ENCODE results near the gene MTMR8.
"Not testable (repeated sequence)": the region's sequence is repeated elsewhere in the genome, so short reads cannot be mapped to it uniquely, and the experiment has no call there.

MTMR8 gene

DNA sequence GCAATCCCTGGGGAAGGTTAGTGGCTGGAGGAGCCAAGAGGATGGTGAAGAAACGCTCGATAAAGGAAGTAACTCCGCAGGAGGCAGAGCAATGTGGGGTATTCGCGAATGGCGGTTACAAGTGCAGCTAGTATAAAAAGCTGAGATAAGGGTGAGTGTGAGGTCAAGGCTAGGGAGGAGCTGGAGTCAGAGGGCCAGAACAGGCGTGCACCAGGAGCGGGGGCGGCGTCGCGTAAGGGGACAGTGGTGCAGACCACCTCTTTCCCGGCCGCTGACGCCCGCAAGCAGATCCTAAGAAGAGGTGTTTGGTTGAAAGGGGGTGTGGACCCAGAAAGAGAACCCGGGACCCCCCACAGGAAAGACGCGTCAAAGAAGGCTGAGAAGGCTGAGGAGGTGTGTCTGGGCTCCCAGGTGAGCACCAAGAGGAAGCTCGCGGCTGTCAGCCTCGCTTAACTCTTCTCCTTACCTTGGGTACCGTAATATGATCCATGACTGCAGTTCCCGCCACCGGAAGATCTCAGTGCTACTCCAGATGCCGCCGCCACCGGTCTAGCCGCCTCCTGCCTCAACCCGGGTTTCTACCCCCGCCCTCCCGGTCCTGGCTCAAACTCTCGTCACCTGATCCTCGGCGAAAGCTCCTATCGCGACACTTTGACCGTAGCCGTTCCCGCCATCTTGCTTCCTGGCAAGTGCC is at the start of gene MTMR8:
TSS of gene MTMR8 (minus strand) at position 579 of the 694 bp plus-strand sequence. CDS start at position 490, 89 bp downstream.
- peaks cover 21% of the 10 kb centered on the region for H3K4me1 Mint-ChIP-seq
- peak within 1 kb of the TSS; percentile 91 for H3K4me3 Mint-ChIP-seq

DNA sequence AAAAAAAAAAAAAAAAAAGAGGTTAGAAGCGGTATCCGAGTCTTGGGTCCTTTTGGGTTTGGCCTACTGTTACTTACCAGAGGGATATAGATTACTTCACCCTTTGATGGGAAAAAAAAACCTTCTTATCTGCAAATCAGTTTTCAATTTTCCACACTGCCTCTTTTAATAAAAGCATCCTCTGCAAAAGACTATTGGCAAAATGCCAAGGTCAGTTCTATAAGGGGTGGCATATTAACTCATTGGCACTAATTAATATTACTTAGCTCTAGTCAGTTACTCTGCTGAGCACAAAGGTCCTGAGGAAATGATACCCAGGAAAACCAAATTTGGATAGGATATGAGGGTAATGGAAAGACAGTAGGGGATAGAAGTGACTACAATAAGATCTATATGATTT is 44.3 kb upstream of the MTMR8 start:
- Mint-ChIP-seq H3K4me3 (no peak overlapping the region), H3K4me1 (peaks cover 9% of the 10 kb centered on the region), H3K27ac (no peak overlapping the region), H3K9me3 (peaks cover 8% of the 10 kb centered on the region), H3K27me3 (no peaks in the 10 kb centered on the region), H3K36me3 (no peaks in the 10 kb centered on the region)
- no peak for ATAC-seq

More for the DNA sequence above, at the start of gene MTMR8:
- Mint-ChIP-seq H3K27ac (peak within 1 kb of the TSS; percentile 89), H3K9me3 (no peaks in the 10 kb centered on the region), H3K36me3 (no peaks in the 10 kb centered on the region), H3K27me3 (no peaks in the 10 kb centered on the region)
- ATAC-seq = peak; percentile 94

- H3K4me1 Mint-ChIP-seq = peaks cover 9% of the 10 kb centered on the region
- no peak for ATAC-seq
- no peaks in the 10 kb centered on the region for H3K27me3 Mint-ChIP-seq
- peaks cover 7% of the 10 kb centered on the region for H3K9me3 Mint-ChIP-seq
- H3K27ac Mint-ChIP-seq = peak overlapping the region; percentile 62
- H3K4me3 Mint-ChIP-seq = no peak overlapping the region
- no peaks in the 10 kb centered on the region for H3K36me3 Mint-ChIP-seq
Measured at GRCh38 chrX:64437665-64438064, 42.4 kb upstream of the MTMR8 start.

GRCh38 chrX:64437218-64437617 is 42.0 kb upstream of the MTMR8 start:
- Mint-ChIP-seq H3K27ac (peak overlapping the region; percentile 62), H3K4me3 (no peak overlapping the region), H3K4me1 (peaks cover 9% of the 10 kb centered on the region), H3K27me3 (no peaks in the 10 kb centered on the region), H3K36me3 (no peaks in the 10 kb centered on the region), H3K9me3 (peaks cover 5% of the 10 kb centered on the region)
- no peak for ATAC-seq

DNA sequence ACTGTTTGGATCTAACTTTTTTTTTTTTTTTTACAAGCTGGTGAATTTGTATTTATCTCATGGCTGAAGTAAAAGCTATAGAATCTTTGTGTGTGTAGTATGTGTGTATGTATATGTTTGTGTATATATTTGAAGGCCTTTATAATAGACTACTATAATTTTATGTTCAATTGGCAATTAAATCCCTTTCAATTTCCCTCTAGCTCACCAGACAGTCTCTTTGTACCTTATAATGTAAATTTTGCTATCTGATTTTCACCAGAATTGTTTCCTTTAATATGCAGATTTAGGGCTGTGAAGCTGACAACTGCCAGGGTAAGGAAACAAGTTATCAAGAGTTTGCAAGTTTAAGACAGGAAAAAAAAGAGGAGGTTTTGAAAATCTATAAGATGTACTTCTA is 33.1 kb upstream of the MTMR8 start:
- Mint-ChIP-seq H3K4me1 (peaks cover 11% of the 10 kb centered on the region), H3K36me3 (no peaks in the 10 kb centered on the region), H3K27ac (peak overlapping the region; percentile 91), H3K9me3 (no peaks in the 10 kb centered on the region), H3K4me3 (no peak overlapping the region), H3K27me3 (no peaks in the 10 kb centered on the region)
- no peak for ATAC-seq

DNA sequence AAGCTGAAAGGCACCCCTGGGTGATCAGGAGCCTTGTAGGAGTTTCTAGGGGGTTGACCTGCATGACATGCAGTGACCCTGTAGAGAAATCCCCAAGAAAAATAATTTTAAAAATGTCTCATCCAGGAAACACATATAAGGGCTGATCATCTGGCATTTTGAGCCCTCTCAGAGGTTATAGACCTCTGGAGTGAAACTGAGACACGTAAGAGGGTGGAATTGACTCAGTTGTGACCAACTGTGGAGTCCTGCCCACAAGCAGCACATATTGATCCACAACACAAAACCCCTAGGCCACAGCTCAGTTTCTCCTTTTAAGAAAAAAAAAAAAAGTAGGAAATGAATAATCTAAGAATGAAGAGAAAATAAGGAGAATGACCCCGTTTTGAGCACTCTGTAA is 32.5 kb upstream of the MTMR8 start:
- H3K9me3 Mint-ChIP-seq = no peaks in the 10 kb centered on the region
- H3K4me1 Mint-ChIP-seq = peaks cover 11% of the 10 kb centered on the region
- no peaks in the 10 kb centered on the region for H3K27me3 Mint-ChIP-seq
- H3K36me3 Mint-ChIP-seq = no peaks in the 10 kb centered on the region
- ATAC-seq = peak; percentile 88
- no peak overlapping the region for H3K4me3 Mint-ChIP-seq
- peak overlapping the region; percentile 91 for H3K27ac Mint-ChIP-seq

- ATAC-seq = peak; percentile 77
- Mint-ChIP-seq H3K27ac (peak overlapping the region; percentile 91), H3K36me3 (no peaks in the 10 kb centered on the region), H3K4me1 (peaks cover 11% of the 10 kb centered on the region), H3K9me3 (no peaks in the 10 kb centered on the region), H3K4me3 (no peak overlapping the region), H3K27me3 (no peaks in the 10 kb centered on the region)
Measured at GRCh38 chrX:64427281-64427680, 32.0 kb upstream of the MTMR8 start.

DNA sequence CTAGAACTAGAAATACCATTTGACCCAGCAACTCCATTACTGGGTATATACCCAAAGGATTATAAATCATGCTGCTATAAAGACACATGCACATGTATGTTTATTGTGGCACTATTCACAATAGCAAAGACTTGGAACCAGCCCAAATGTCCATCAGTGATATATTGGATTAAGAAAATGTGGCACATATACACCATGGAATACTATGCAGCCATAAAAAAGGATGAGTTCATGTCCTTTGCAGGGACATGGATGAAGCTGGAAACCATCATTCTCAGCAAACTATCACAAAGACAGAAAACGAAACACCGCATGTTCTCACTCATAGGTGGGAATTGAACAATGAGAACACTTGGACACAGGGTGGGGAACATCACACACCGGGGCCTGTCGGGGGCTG is 14.5 kb upstream of the MTMR8 start:
- not testable (repeated sequence) for H3K27me3 Mint-ChIP-seq, H3K9me3 Mint-ChIP-seq, H3K4me1 Mint-ChIP-seq, H3K27ac Mint-ChIP-seq, H3K36me3 Mint-ChIP-seq, ATAC-seq, H3K4me3 Mint-ChIP-seq

DNA sequence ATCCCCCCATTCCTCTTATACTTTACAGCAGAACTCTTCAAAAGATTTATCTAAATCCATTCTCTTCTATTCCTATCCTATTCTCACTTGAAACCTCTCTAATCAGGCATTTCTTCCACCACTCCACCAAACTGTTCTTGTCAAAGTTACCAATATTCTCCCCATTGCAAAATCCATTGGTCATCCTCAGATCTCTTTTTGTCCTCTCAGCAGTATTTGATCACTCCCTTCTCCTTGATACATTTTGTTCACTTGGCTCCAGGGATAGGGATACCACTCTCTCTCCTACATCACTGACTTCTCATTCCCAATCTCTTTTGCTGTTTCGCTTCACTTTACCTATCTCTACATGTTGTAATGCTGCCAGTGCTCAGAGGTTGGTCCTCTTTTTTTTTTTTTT is 2.8 kb upstream of the MTMR8 start:
- H3K4me1 Mint-ChIP-seq = peaks cover 21% of the 10 kb centered on the region
- no peak overlapping the region for H3K4me3 Mint-ChIP-seq
- H3K9me3 Mint-ChIP-seq = no peaks in the 10 kb centered on the region
- ATAC-seq = no peak
- no peak overlapping the region for H3K27ac Mint-ChIP-seq
- no peaks in the 10 kb centered on the region for H3K36me3 Mint-ChIP-seq
- H3K27me3 Mint-ChIP-seq = no peaks in the 10 kb centered on the region

DNA sequence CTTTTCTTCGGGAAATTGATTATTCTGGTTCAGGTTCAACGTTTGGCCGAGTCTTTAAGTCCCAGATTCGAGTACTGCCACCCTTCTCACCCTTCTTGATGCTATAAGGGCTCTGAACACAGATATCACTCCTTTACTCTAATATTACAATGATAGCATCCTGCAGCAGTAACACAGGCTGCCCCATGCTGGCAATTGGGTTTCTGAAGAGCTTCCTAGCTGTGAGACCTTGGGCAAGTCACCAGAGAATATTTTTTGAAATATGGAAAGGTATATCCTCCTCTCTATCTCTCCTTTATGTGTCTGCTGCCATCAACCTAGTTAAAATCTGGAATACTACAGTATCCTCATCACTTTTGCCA is 297 bp upstream of the MTMR8 start:
- ATAC-seq = peak; percentile 8
- H3K4me1 Mint-ChIP-seq = peaks cover 21% of the 10 kb centered on the region
- H3K9me3 Mint-ChIP-seq = no peaks in the 10 kb centered on the region
- no peaks in the 10 kb centered on the region for H3K36me3 Mint-ChIP-seq
- no peaks in the 10 kb centered on the region for H3K27me3 Mint-ChIP-seq
- H3K4me3 Mint-ChIP-seq = peak overlapping the region; percentile 91
- H3K27ac Mint-ChIP-seq = peak overlapping the region; percentile 89

- H3K27ac Mint-ChIP-seq = peak overlapping the region; percentile 89
- H3K4me3 Mint-ChIP-seq = peak overlapping the region; percentile 91
- H3K27me3 Mint-ChIP-seq = no peaks in the 10 kb centered on the region
- peaks cover 21% of the 10 kb centered on the region for H3K4me1 Mint-ChIP-seq
- no peaks in the 10 kb centered on the region for H3K9me3 Mint-ChIP-seq
- peak; percentile 8 for ATAC-seq
- H3K36me3 Mint-ChIP-seq = no peaks in the 10 kb centered on the region
Measured at GRCh38 chrX:64394059-64394873, 986 bp downstream of the MTMR8 start.

DNA sequence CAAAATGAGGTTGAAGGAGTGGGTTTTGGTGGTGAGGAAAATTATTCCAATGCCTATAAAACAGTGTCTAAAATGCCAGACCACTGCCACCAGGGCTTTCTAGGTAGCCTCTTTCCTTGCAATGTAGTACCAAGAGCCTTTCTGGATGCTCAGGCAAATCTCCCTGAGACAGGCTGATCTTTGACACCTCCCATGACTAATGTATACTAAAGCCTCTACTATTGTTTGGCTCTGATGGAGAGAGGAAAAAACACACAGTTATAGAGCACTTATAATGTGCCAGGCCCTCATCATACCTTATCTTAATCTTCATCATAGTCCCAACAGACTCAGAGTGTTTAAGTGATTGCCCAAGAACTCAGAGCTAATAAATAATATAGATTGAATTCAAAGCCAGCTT is 5.8 kb downstream of the MTMR8 start:
- H3K4me3 Mint-ChIP-seq = no peak overlapping the region
- ATAC-seq = no peak
- peaks cover 34% of the 10 kb centered on the region for H3K36me3 Mint-ChIP-seq
- H3K27ac Mint-ChIP-seq = no peak overlapping the region
- peaks cover 10% of the 10 kb centered on the region for H3K4me1 Mint-ChIP-seq
- peaks cover 11% of the 10 kb centered on the region for H3K9me3 Mint-ChIP-seq
- no peaks in the 10 kb centered on the region for H3K27me3 Mint-ChIP-seq

- H3K36me3 Mint-ChIP-seq = peaks cover 62% of the 10 kb centered on the region
- not testable (repeated sequence) for H3K27me3 Mint-ChIP-seq, H3K27ac Mint-ChIP-seq, H3K4me3 Mint-ChIP-seq, ATAC-seq, H3K4me1 Mint-ChIP-seq
- H3K9me3 Mint-ChIP-seq = peaks cover 18% of the 10 kb centered on the region
Measured at GRCh38 chrX:64380789-64381188, 14.5 kb downstream of the MTMR8 start.

DNA sequence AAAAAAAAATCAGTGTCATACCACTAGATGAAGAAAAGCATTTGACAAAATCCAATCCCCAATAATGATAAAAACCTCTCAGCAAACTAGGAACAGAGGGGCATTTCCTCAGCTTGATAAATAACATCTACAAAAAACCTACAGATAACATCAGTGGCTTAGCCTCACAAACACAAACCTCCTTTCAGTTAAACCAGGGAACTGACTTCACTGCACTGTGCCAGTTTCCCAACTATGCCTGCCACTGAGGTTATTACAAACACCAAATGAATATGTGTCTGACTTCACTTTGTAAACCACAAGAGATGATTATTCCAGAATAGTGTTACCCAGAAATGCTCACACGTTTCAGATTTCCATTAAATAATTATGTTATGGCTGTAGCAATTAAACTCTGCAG is 15.3 kb downstream of the MTMR8 start:
- peaks cover 15% of the 10 kb centered on the region for H3K9me3 Mint-ChIP-seq
- H3K27ac Mint-ChIP-seq = no peak overlapping the region
- ATAC-seq = no peak
- no peak overlapping the region for H3K4me3 Mint-ChIP-seq
- peaks cover 58% of the 10 kb centered on the region for H3K36me3 Mint-ChIP-seq
- peaks cover 7% of the 10 kb centered on the region for H3K4me1 Mint-ChIP-seq
- no peaks in the 10 kb centered on the region for H3K27me3 Mint-ChIP-seq

GRCh38 chrX:64377753-64378152 is 17.5 kb downstream of the MTMR8 start:
- Mint-ChIP-seq H3K27ac (no peak overlapping the region), H3K4me3 (no peak overlapping the region), H3K9me3 (peaks cover 15% of the 10 kb centered on the region), H3K27me3 (no peaks in the 10 kb centered on the region), H3K36me3 (peaks cover 55% of the 10 kb centered on the region), H3K4me1 (peaks cover 7% of the 10 kb centered on the region)
- no peak for ATAC-seq

DNA sequence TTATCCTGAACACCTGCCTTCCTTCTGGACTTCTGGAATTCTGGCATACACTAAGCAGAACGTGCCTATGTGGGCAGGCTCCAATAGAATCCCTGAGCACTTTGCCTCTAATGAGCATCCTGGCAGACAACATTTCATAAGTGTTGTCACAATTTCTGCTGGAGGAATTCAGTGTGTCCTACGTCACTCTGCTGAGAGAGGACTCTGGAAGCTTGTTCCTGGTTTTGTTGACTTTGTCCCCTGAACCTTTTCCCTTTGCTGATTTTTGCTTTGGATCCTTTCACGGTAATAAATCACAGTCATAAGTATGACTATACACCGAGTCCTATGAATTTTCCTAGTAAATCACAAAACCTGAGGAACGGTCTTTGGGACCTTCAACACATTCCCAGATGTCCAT is 43.2 kb downstream of the MTMR8 start:
- peaks cover 44% of the 10 kb centered on the region for H3K36me3 Mint-ChIP-seq
- no peaks in the 10 kb centered on the region for H3K4me1 Mint-ChIP-seq
- no peaks in the 10 kb centered on the region for H3K27me3 Mint-ChIP-seq
- H3K4me3 Mint-ChIP-seq = no peak overlapping the region
- no peaks in the 10 kb centered on the region for H3K9me3 Mint-ChIP-seq
- ATAC-seq = no peak
- H3K27ac Mint-ChIP-seq = no peak overlapping the region
